IPS-20b (cell line): Measurements from ENCODE around the gene DNER.

ENCODE experiments used
- H3K27ac ChIP-seq: one replicate; pipeline ENCODE4 v1.5.1; 2013; ENCODE audit warnings: low read length
- H3K27me3 ChIP-seq: 2 replicates; pipeline ENCODE4 v1.6.1; 2013; ENCODE audit warnings: mild to moderate bottlenecking, low read length, inconsistent platforms; ENCODE audit not compliant: insufficient read depth
- H3K36me3 ChIP-seq: 2 replicates; pipeline ENCODE4 v1.6.1; 2013; ENCODE audit warnings: low read depth, mild to moderate bottlenecking, inconsistent platforms, low read length, moderate library complexity; ENCODE audit not compliant: insufficient read depth
- H3K4me1 ChIP-seq: 2 replicates; pipeline ENCODE4 v1.6.1; 2013; ENCODE audit warnings: mild to moderate bottlenecking, control low read depth, inconsistent platforms, low read length, moderate library complexity; ENCODE audit not compliant: insufficient read depth
- H3K4me3 ChIP-seq: 2 replicates; pipeline ENCODE4 v1.5.1; 2013; ENCODE audit warnings: mild to moderate bottlenecking, low read length, inconsistent platforms
- H3K9ac ChIP-seq: 2 replicates; pipeline ENCODE4 v1.6.1; 2013; ENCODE audit warnings: low read depth, mild to moderate bottlenecking, inconsistent platforms, low read length, moderate library complexity
- H3K9me3 ChIP-seq: 2 replicates; pipeline ENCODE4 v1.6.1; 2013; ENCODE audit warnings: mild to moderate bottlenecking, low read depth, low read length, inconsistent platforms; ENCODE audit not compliant: insufficient read depth

The DNER gene

DNA sequence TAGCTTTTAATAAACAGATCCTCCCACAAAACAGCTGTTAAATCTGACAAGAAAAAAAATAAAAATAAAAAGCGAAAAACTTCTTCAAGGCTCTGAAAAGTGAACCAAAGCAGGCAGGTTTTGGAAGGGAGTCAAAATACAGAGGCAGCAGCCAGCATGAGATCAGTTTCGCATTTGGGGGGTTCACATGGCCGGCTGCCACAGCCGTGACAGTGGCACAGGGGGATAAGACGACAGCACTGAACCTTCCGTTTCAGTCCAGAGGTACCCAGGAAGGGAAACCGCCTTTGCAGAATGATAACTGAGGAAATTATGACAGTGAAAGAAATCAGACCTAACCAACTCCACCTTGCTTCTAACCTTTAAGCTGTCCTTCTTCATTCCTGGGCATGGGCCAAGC is 246.6 kb downstream of the DNER start:
- Histone ChIP-seq H3K9me3 (no peaks in the 10 kb centered on the region), H3K27me3 (no peaks in the 10 kb centered on the region), H3K27ac (no peak overlapping the region), H3K36me3 (no peaks in the 10 kb centered on the region), H3K4me1 (no peaks in the 10 kb centered on the region), H3K4me3 (no peak overlapping the region), H3K9ac (no peak overlapping the region)

DNA sequence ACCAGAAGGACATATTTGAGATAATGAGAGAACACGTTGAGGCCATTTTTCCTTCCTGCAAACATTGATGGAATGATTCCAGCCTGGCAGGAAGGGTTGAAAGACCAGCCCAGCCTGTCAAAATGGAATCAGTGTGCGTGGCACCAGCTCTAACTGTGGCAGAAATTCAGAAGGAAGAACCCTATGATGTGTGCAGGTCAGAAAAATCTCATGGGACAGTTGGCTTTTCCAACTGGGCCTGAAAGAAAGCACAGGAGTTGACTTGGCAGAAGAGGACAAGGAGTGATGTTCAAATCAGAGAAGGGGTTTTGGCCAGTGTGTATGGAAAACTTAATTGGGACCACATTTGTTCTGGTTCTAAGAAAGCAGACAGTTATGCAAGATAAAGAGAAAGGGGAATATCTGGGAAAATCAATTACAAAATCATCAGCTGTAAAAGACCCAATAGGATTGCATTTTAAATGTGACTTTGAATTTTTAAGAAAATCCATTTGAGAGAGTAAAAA is 250.5 kb downstream of the DNER start:
- H3K9ac ChIP-seq, result no peak overlapping the region
- no peak overlapping the region for H3K27ac ChIP-seq
- H3K4me1 ChIP-seq, result no peaks in the 10 kb centered on the region
- H3K4me3 ChIP-seq, result no peak overlapping the region
- no peaks in the 10 kb centered on the region for H3K9me3 ChIP-seq
- no peaks in the 10 kb centered on the region for H3K27me3 ChIP-seq
- no peaks in the 10 kb centered on the region for H3K36me3 ChIP-seq

GRCh38 chr2:229462112-229462511 is 252.2 kb downstream of the DNER start:
- Histone ChIP-seq H3K36me3 (no peaks in the 10 kb centered on the region), H3K27me3 (no peaks in the 10 kb centered on the region), H3K9me3 (no peaks in the 10 kb centered on the region), H3K4me1 (no peaks in the 10 kb centered on the region), H3K9ac (no peak overlapping the region), H3K27ac (no peak overlapping the region), H3K4me3 (no peak overlapping the region)

DNA sequence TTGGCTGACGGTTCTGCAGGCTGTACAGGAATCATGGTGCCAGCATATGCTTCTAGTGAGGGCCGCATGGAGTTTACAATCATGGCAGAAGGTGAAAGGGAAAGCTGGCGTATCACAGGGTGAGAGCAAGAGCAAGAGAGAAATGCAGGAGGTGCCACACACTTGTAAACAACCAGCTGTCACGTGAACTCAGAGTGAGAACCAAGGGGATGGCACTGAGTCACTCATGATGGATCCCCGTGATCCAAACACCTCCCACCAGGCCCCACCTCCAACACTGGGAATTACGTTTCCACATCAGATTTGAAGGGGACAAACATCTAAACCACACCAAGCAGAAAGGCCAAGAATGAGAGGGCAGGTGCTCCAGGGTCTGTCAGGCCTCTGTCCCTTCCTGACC is 258.3 kb downstream of the DNER start:
- no peaks in the 10 kb centered on the region for H3K27me3 ChIP-seq
- H3K4me3 ChIP-seq, result no peak overlapping the region
- H3K9ac ChIP-seq, result no peak overlapping the region
- no peaks in the 10 kb centered on the region for H3K36me3 ChIP-seq
- H3K4me1 ChIP-seq, result no peaks in the 10 kb centered on the region
- no peak overlapping the region for H3K27ac ChIP-seq
- H3K9me3 ChIP-seq, result no peaks in the 10 kb centered on the region

- no peaks in the 10 kb centered on the region for H3K27me3 ChIP-seq
- H3K4me1 ChIP-seq, result no peaks in the 10 kb centered on the region
- no peak overlapping the region for H3K27ac ChIP-seq
- H3K36me3 ChIP-seq, result no peaks in the 10 kb centered on the region
- H3K9ac ChIP-seq, result no peak overlapping the region
- H3K4me3 ChIP-seq, result no peak overlapping the region
- H3K9me3 ChIP-seq, result no peaks in the 10 kb centered on the region
Measured at GRCh38 chr2:229454934-229455631, 259.3 kb downstream of the DNER start.

- no peak overlapping the region for H3K4me3 ChIP-seq
- H3K36me3 ChIP-seq, result no peaks in the 10 kb centered on the region
- no peaks in the 10 kb centered on the region for H3K4me1 ChIP-seq
- no peaks in the 10 kb centered on the region for H3K27me3 ChIP-seq
- no peak overlapping the region for H3K9ac ChIP-seq
- H3K9me3 ChIP-seq, result no peaks in the 10 kb centered on the region
- H3K27ac ChIP-seq, result no peak overlapping the region
Measured at GRCh38 chr2:229453230-229453629, 261.1 kb downstream of the DNER start.

GRCh38 chr2:229451852-229452251 is 262.5 kb downstream of the DNER start:
- no peaks in the 10 kb centered on the region for H3K27me3 ChIP-seq
- H3K9me3 ChIP-seq, result no peaks in the 10 kb centered on the region
- no peaks in the 10 kb centered on the region for H3K4me1 ChIP-seq
- H3K4me3 ChIP-seq, result no peak overlapping the region
- H3K9ac ChIP-seq, result no peak overlapping the region
- no peak overlapping the region for H3K27ac ChIP-seq
- H3K36me3 ChIP-seq, result no peaks in the 10 kb centered on the region

DNA sequence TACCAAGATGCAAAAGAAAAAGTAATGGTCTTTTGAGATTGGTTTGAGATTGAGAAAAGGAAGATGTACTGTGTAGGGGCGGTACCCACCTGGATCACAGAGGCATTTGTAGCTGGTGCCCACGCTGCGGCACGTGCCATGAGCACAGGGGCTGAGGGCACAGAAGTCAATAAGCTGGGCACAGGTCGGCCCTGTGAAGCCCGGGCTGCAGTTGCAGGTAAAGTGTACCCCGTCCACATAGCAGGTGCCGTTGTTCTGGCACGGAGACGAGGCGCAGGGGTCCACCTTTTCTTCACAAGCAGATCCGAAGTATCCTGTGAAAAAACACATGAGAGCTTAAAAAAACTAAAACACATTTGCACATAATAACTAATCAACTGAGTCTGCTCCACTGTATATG is 267.1 kb downstream of the DNER start:
- Histone ChIP-seq H3K4me3 (no peak overlapping the region), H3K27ac (no peak overlapping the region), H3K4me1 (no peaks in the 10 kb centered on the region), H3K9me3 (no peaks in the 10 kb centered on the region), H3K9ac (no peak overlapping the region), H3K27me3 (no peaks in the 10 kb centered on the region), H3K36me3 (no peaks in the 10 kb centered on the region)

DNA sequence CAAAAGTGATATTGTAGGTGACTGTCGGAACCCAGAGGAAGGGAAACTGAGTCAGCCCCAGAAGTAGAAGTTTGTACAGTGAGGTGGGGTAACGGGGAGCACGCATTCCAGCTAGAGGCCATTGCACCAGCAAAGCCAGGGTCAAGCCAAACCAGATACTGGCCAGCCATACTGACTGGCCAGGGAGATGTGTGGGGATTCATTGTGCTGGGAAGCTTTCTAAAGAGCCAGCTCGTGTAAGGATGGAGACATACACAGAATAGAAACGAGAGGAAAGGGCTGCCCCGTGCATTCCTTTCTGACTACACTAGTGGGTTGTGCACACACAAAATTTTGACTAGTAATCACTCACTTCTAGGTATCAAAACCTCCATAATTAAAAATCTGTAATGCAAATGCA is 268.0 kb downstream of the DNER start:
- Histone ChIP-seq H3K27me3 (no peaks in the 10 kb centered on the region), H3K4me3 (no peak overlapping the region), H3K27ac (no peak overlapping the region), H3K9ac (no peak overlapping the region), H3K9me3 (no peaks in the 10 kb centered on the region), H3K36me3 (no peaks in the 10 kb centered on the region), H3K4me1 (no peaks in the 10 kb centered on the region)

GRCh38 chr2:229445501-229446211 is 268.7 kb downstream of the DNER start:
- no peak overlapping the region for H3K27ac ChIP-seq
- H3K9me3 ChIP-seq, result no peaks in the 10 kb centered on the region
- no peaks in the 10 kb centered on the region for H3K4me1 ChIP-seq
- H3K36me3 ChIP-seq, result no peaks in the 10 kb centered on the region
- H3K27me3 ChIP-seq, result no peaks in the 10 kb centered on the region
- H3K9ac ChIP-seq, result no peak overlapping the region
- H3K4me3 ChIP-seq, result no peak overlapping the region

DNA sequence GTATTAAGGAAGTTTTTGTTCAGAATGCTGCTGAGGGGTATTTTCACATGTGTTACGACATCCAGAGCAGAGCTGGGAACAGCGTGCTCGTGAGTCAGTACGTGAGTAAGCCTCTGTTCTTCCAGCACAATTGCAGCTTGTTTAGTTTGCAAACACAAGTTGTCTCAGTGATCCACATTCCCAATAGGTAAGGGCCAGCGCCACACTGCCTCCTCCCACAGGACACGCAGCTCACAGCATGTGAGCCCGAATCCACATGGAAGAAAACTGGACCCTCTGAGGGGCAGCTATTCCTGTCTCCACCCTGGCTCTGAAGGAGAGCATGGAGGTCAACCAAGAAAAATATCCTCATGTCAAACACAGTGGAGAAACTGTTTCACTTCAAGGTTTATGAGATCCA is 269.3 kb downstream of the DNER start:
- Histone ChIP-seq H3K9me3 (no peaks in the 10 kb centered on the region), H3K27me3 (no peaks in the 10 kb centered on the region), H3K4me3 (no peak overlapping the region), H3K36me3 (no peaks in the 10 kb centered on the region), H3K27ac (no peak overlapping the region), H3K4me1 (no peaks in the 10 kb centered on the region), H3K9ac (no peak overlapping the region)

- H3K27me3 ChIP-seq, result no peaks in the 10 kb centered on the region
- no peaks in the 10 kb centered on the region for H3K36me3 ChIP-seq
- H3K27ac ChIP-seq, result no peak overlapping the region
Measured at GRCh38 chr2:229443546-229444268, 270.6 kb downstream of the DNER start.

More at GRCh38 chr2:229443546-229444268, 270.6 kb downstream of the DNER start:
- no peaks in the 10 kb centered on the region for H3K4me1 ChIP-seq
- H3K4me3 ChIP-seq, result no peak overlapping the region
- no peak overlapping the region for H3K9ac ChIP-seq
- no peaks in the 10 kb centered on the region for H3K9me3 ChIP-seq
